OCI-LY1 (cell line): ENCODE measurements around the gene ARHGEF16.

Experiments
- H2AFZ ChIP-seq: fragments of 200-600 bp; sonication (generic), shearing (Covaris generic); 2 replicates; pipeline ENCODE4 v1.6.0; 2014; ENCODE audit warnings: antibody characterized with exemption, mild to moderate bottlenecking, low read length
- H3F3A ChIP-seq: fragments of 200-600 bp; sonication (generic), shearing (Covaris generic); 2 replicates; pipeline ENCODE4 v1.6.0; 2014; ENCODE audit warnings: mild to moderate bottlenecking, antibody characterized with exemption, low read length, moderate library complexity; ENCODE audit not compliant: insufficient read depth
- H3K27ac ChIP-seq: fragments of 200-600 bp; sonication (generic); 2 replicates; pipeline ENCODE4 v1.5.1; 2014; ENCODE audit warnings: low read length, mixed run types, mild to moderate bottlenecking, low read depth; ENCODE audit not compliant: poor library complexity, severe bottlenecking
- H3K27me3 ChIP-seq: fragments of 200-600 bp; sonication (generic); 2 replicates; pipeline ENCODE4 v1.6.0; 2014; ENCODE audit warnings: antibody characterized with exemption, mild to moderate bottlenecking, low read length, moderate library complexity; ENCODE audit not compliant: insufficient read depth
- H3K36me3 ChIP-seq: fragments of 200-600 bp; sonication (generic); 2 replicates; pipeline ENCODE4 v1.6.1; 2014; ENCODE audit warnings: mild to moderate bottlenecking, antibody characterized with exemption, low read length, moderate library complexity, mixed read lengths; ENCODE audit not compliant: insufficient read depth
- H3K4me1 ChIP-seq: fragments of 200-600 bp; sonication (generic); 2 replicates; pipeline ENCODE4 v1.5.1; 2014; ENCODE audit warnings: mild to moderate bottlenecking, low read length, moderate library complexity; ENCODE audit not compliant: insufficient read depth, severe bottlenecking
- H3K4me2 ChIP-seq: fragments of 200-600 bp; sonication (generic), shearing (Covaris generic); 2 replicates; pipeline ENCODE4 v1.6.1; 2014; ENCODE audit warnings: low read length
- H3K4me3 ChIP-seq: fragments of 200-600 bp; sonication (generic); 2 replicates; pipeline ENCODE4 v1.5.1; 2014; ENCODE audit warnings: low read length, low read depth, mild to moderate bottlenecking, mixed read lengths; ENCODE audit not compliant: poor library complexity, severe bottlenecking
- H3K79me2 ChIP-seq: fragments of 200-600 bp; shearing (Covaris generic); 2 replicates; pipeline ENCODE4 v1.6.1; 2016; ENCODE audit warnings: mixed run types, low read length, mixed read lengths; ENCODE audit not compliant: insufficient read depth
- H3K9ac ChIP-seq: fragments of 200-600 bp; sonication (generic), shearing (Covaris generic); 2 replicates; pipeline ENCODE4 v1.6.1; 2014; ENCODE audit warnings: mild to moderate bottlenecking, low read length, mixed read lengths
- H3K9me2 ChIP-seq: fragments of 200-600 bp; sonication (generic), shearing (Covaris generic); 2 replicates; pipeline ENCODE4 v1.6.1; 2014; ENCODE audit warnings: low read depth, mild to moderate bottlenecking, low read length, mixed read lengths
- H3K9me3 ChIP-seq: fragments of 200-600 bp; shearing (Covaris generic); 2 replicates; pipeline ENCODE4 v1.6.1; 2014; ENCODE audit warnings: low read length, mixed read lengths
- H4K20me1 ChIP-seq: fragments of 200-600 bp; sonication (generic), shearing (Covaris generic); 2 replicates; pipeline ENCODE4 v1.6.0; 2016; ENCODE audit warnings: mild to moderate bottlenecking, low read length; ENCODE audit not compliant: insufficient read depth
- CTCF ChIP-seq: fragments of 200-600 bp; sonication (generic), shearing (Covaris generic); IDR thresholded peaks from 2 replicates; pipeline ENCODE4 v1.5.1; 2017; ENCODE audit warnings: mild to moderate bottlenecking, antibody characterized with exemption, low read length, moderate library complexity, mixed read lengths
- EZH2 ChIP-seq: fragments of 200-600 bp; sonication (generic), shearing (Covaris generic); IDR thresholded peaks from 2 replicates; pipeline ENCODE4 v1.8.0; 2017; ENCODE audit warnings: borderline replicate concordance, mixed run types, mild to moderate bottlenecking, antibody characterized with exemption, low read length, moderate library complexity, mixed read lengths

The ARHGEF16 gene

GRCh38 chr1:3495776-3496745 lies 41.6 kb downstream of the ARHGEF16 start:
- no peak overlapping the region for H3K27ac ChIP-seq
- H3K4me2 ChIP-seq: no peak overlapping the region

GRCh38 chr1:3496916-3497315 lies 42.5 kb downstream of the ARHGEF16 start:
- Histone ChIP-seq H3K36me3 (no peaks in the 10 kb centered on the region), H3K4me2 (no peak overlapping the region), H3K27me3 (no peaks in the 10 kb centered on the region), H3K79me2 (no peaks in the 10 kb centered on the region), H3K4me3 (no peak overlapping the region), H3K4me1 (no peaks in the 10 kb centered on the region), H3K27ac (no peak overlapping the region), H2AFZ (no peak overlapping the region), H4K20me1 (no peaks in the 10 kb centered on the region), H3K9ac (no peak overlapping the region), H3K9me3 (no peaks in the 10 kb centered on the region), H3K9me2 (no peaks in the 10 kb centered on the region), H3F3A (no peaks in the 10 kb centered on the region)
- no peak for TF ChIP-seq CTCF
- no peak for TF ChIP-seq EZH2

More at GRCh38 chr1:3495776-3496745, 41.6 kb downstream of the ARHGEF16 start:
- Histone ChIP-seq H3K36me3 (no peaks in the 10 kb centered on the region), H3F3A (no peaks in the 10 kb centered on the region), H3K9ac (no peak overlapping the region), H3K4me3 (no peak overlapping the region), H2AFZ (no peak overlapping the region), H3K4me1 (no peaks in the 10 kb centered on the region), H3K27me3 (no peaks in the 10 kb centered on the region), H3K79me2 (no peaks in the 10 kb centered on the region), H4K20me1 (no peaks in the 10 kb centered on the region), H3K9me3 (no peaks in the 10 kb centered on the region), H3K9me2 (no peaks in the 10 kb centered on the region)
- no peak for TF ChIP-seq EZH2
- no peak for TF ChIP-seq CTCF

DNA sequence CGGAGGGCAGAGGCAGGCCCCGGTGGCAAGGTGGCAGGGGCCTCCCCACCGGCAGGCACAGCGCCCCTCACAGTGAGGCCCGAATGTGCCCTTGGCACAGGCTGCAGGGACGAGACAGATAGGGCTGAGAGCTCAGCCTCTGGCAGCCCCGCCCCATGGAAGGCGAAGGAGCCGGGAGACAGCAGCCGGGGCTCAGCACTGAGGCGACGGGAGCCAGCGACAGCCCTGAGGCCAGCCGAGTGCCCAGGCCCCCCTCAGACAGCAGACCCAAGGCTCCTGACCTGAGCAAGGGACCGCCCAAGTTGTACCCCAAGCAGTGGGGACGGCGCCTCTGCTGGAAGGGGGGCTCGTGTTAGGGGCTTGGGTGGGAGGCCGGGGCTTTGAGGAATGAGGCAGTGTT lies 43.1 kb downstream of the ARHGEF16 start:
- H3K9me3 ChIP-seq: no peaks in the 10 kb centered on the region
- no peaks in the 10 kb centered on the region for H3K36me3 ChIP-seq
- no peaks in the 10 kb centered on the region for H3F3A ChIP-seq
- TF ChIP-seq CTCF (no peak), EZH2 (no peak)
- no peak overlapping the region for H3K27ac ChIP-seq
- H3K9ac ChIP-seq: no peak overlapping the region
- H3K4me3 ChIP-seq: no peak overlapping the region
- no peak overlapping the region for H3K4me2 ChIP-seq
- no peaks in the 10 kb centered on the region for H3K9me2 ChIP-seq
- H2AFZ ChIP-seq: no peak overlapping the region
- H3K79me2 ChIP-seq: no peaks in the 10 kb centered on the region
- H4K20me1 ChIP-seq: no peaks in the 10 kb centered on the region
- H3K27me3 ChIP-seq: no peaks in the 10 kb centered on the region
- no peaks in the 10 kb centered on the region for H3K4me1 ChIP-seq
